ENCODE data around the gene CACNA1I. TPM values are rescaled to one million over a fixed set of nuclear protein-coding genes. Genes with fewer than 3 reads are reported as not detected.

Gene CACNA1I
- total and polyA plus RNA-seq, 2 of the 8 experiments (the other 6 are each of a cell fraction or from before 2014, with no cell fraction given), result 0.77 to 1.2 TPM

- TF ChIP-seq CHD7 (IDR thresholded peaks at IDR 0.05; ENCODE audit: insufficient replicate concordance, low read length) (no peak), SP2 (IDR thresholded peaks at IDR 0.05; ENCODE audit: low read length) (no peak), CBX5 (IDR thresholded peaks at IDR 0.05; ENCODE audit: low read depth, low read length) (no peak), GABPA (IDR thresholded peaks at IDR 0.05; ENCODE audit: borderline replicate concordance, insufficient read depth, low read length) (no peak), SRF (IDR thresholded peaks at IDR 0.05; ENCODE audit: low read depth, low read length) (no peak), HDAC2 (IDR thresholded peaks at IDR 0.05; ENCODE audit: borderline replicate concordance in 1 of 2, low read depth in 2 of 2, low read length in 2 of 2) (no peak), SIX5 (IDR thresholded peaks at IDR 0.05; ENCODE audit: low read depth, low read length) (no peak), RXRA (IDR thresholded peaks at IDR 0.05; ENCODE audit: insufficient read depth, low read depth, low read length) (no peak), POLR2AphosphoS5 (IDR thresholded peaks at IDR 0.05; ENCODE audit: low read depth, low read length) (no peak), RFX5 (IDR thresholded peaks at IDR 0.05; ENCODE audit: borderline replicate concordance, low read depth, low read length) (no peak), SIN3A (conservative IDR thresholded peaks at IDR 0.05 in 1 of 2, IDR thresholded peaks at IDR 0.05 in 1 of 2; ENCODE audit: low read depth in 1 of 2, low read length in 2 of 2) (no peak), CTBP2 (IDR thresholded peaks at IDR 0.05; ENCODE audit: borderline replicate concordance, insufficient read depth, insufficient read length, low read length) (no peak)
Observed at GRCh38 chr22:39712081-39712480, 141.5 kb downstream of the CACNA1I start (continued).
